ENCODE results near the gene ACIN1.

DNA sequence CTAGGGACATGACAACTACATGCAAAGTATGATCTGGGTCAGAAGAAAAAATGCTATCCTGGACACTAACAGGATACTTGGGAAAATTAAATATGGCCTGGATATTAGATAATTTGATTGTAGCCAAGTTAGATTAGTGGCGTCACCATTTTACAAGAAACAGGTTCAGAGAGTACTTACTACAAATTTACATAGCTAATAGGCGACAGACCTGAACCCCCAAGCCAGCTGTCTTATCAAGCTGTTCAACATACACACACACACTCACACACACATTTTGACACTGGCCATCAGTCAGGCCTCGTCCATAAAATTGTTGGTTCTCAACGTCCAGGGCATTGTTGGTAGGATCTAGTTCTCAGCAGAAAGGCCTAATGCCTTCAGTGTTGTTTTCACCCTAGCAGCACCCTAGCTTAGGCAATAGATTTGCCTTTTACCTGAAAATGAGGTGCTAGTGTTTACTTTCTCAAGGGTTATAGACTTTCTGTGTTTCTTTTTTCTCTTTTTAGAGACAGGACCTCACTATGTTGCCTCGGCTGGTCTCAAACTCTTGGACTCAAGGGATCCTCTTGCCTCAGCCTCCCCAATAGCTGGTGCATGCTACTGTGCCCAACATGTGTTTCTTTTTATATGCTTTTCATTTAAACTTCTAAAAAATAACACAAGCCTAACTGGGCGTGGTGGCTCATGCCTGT, 81.7 kb downstream of the ACIN1 start:
- TF ChIP-seq, protein P1, sequence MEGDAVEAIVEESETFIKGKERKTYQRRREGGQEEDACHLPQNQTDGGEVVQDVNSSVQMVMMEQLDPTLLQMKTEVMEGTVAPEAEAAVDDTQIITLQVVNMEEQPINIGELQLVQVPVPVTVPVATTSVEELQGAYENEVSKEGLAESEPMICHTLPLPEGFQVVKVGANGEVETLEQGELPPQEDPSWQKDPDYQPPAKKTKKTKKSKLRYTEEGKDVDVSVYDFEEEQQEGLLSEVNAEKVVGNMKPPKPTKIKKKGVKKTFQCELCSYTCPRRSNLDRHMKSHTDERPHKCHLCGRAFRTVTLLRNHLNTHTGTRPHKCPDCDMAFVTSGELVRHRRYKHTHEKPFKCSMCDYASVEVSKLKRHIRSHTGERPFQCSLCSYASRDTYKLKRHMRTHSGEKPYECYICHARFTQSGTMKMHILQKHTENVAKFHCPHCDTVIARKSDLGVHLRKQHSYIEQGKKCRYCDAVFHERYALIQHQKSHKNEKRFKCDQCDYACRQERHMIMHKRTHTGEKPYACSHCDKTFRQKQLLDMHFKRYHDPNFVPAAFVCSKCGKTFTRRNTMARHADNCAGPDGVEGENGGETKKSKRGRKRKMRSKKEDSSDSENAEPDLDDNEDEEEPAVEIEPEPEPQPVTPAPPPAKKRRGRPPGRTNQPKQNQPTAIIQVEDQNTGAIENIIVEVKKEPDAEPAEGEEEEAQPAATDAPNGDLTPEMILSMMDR (IDR thresholded peaks at IDR 0.05) = no peak
- TF ChIP-seq POLR2A (IDR thresholded peaks at IDR 0.05) (no peak), EP300 (IDR thresholded peaks at IDR 0.05) (no peak)
